ENCODE data around the gene PPFIA2. TPM values are rescaled to one million over a fixed set of nuclear protein-coding genes. Genes with fewer than 3 reads are reported as not detected.

The PPFIA2 gene
- total and polyA plus RNA-seq, 8 donors, result 0.15 to 9.9 (median 2.2) TPM

- no peak for TF ChIP-seq EP300 (IDR thresholded peaks at IDR 0.05)
- TF ChIP-seq CTCF (IDR thresholded peaks at IDR 0.05), result no peak
- no peak for TF ChIP-seq POLR2AphosphoS5 (IDR thresholded peaks at IDR 0.05)
- TF ChIP-seq POLR2A (IDR thresholded peaks at IDR 0.05), result no peak
- H3K9me3 ChIP-seq, result no peaks in the 10 kb centered on the region
- H3K4me1 ChIP-seq, result no peaks in the 10 kb centered on the region
- no peaks in the 10 kb centered on the region for H3K27me3 ChIP-seq
- DNase-seq, result no peak
- H3K27ac ChIP-seq, result no peak overlapping the region
- intact Hi-C loops (cut with DNase I; ENCODE audit: low total_unique reads), result no loop called here
- H3K36me3 ChIP-seq, result no peaks in the 10 kb centered on the region
- H3K4me3 ChIP-seq, result no peak overlapping the region
Observed at GRCh38 chr12:81360916-81361315, 398.2 kb downstream of the PPFIA2 start.

DNA sequence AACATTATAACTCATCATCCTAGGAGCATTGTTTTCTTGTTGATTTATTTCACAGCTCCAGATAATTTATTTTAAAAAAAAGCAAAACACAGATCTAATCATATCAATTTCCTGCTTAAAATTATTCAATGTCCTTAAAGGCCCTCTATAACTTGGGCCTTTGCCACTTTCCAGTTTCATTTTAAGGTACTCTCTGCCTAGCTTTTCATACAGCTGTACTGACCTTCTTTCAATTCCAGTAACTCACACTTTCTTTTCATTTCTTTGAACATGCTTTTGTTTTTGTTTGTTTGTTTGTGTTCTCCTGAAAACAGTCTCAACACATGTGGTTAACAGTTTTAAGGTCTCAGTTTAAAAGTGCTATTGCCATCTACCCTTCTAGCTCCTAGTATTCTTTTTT lies 399.4 kb downstream of the PPFIA2 start:
- Histone ChIP-seq H3K4me1 (no peaks in the 10 kb centered on the region), H3K27ac (no peak overlapping the region), H3K4me3 (no peak overlapping the region), H3K27me3 (no peaks in the 10 kb centered on the region), H3K9me3 (no peaks in the 10 kb centered on the region), H3K36me3 (no peaks in the 10 kb centered on the region)
- intact Hi-C loops (cut with DNase I; ENCODE audit: low total_unique reads), result no loop called here
- DNase-seq, result no peak
- no peak for TF ChIP-seq POLR2A (IDR thresholded peaks at IDR 0.05)
- TF ChIP-seq CTCF (IDR thresholded peaks at IDR 0.05), result no peak
- no peak for TF ChIP-seq EP300 (IDR thresholded peaks at IDR 0.05)
- no peak for TF ChIP-seq POLR2AphosphoS5 (IDR thresholded peaks at IDR 0.05)

GRCh38 chr12:81354327-81354932 lies 404.7 kb downstream of the PPFIA2 start:
- TF ChIP-seq EP300 (IDR thresholded peaks at IDR 0.05) (no peak), POLR2AphosphoS5 (IDR thresholded peaks at IDR 0.05) (no peak), POLR2A (IDR thresholded peaks at IDR 0.05) (no peak), CTCF (IDR thresholded peaks at IDR 0.05) (no peak)
- Histone ChIP-seq H3K27me3 (no peaks in the 10 kb centered on the region), H3K9me3 (no peaks in the 10 kb centered on the region), H3K36me3 (no peaks in the 10 kb centered on the region), H3K27ac (no peak overlapping the region), H3K4me1 (no peaks in the 10 kb centered on the region), H3K4me3 (no peak overlapping the region)
- DNase-seq, result no peak
- WGBS, 5 donors, result 71 to 85% (median 75%) methylated on average over 5 of the region's 5 CpGs
- intact Hi-C loops (cut with DNase I; ENCODE audit: low total_unique reads), result no loop called here

DNA sequence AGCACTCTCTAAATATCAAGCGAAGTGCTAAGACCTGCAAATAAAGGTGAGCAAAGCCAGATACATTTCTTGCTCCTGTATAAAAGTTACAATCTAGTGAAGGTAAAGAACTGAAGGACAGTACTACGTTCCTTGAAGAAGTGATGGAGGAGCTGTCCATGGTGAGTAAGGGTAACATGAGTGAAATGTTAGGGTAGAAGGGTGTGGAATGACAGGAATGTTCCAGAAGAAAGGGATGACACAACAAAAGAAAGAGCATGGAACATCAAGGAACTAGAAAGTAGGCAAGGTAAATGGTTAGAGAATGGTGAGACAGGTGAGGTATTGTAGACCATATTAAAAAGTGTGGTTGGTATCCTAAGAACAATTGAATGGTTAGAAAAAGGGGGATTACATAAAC lies 408.8 kb downstream of the PPFIA2 start:
- H3K4me3 ChIP-seq, result no peak overlapping the region
- no peak for TF ChIP-seq POLR2AphosphoS5 (IDR thresholded peaks at IDR 0.05)
- no peak for TF ChIP-seq CTCF (IDR thresholded peaks at IDR 0.05)
- no peak for TF ChIP-seq POLR2A (IDR thresholded peaks at IDR 0.05)
- no peak for TF ChIP-seq EP300 (IDR thresholded peaks at IDR 0.05)
- WGBS, 5 donors, result 61 to 81% (median 66%) methylated on average over 2 of the region's 2 CpGs

More for the DNA sequence above, 408.8 kb downstream of the PPFIA2 start:
- Histone ChIP-seq H3K27ac (no peak overlapping the region), H3K9me3 (no peaks in the 10 kb centered on the region), H3K27me3 (no peaks in the 10 kb centered on the region), H3K36me3 (no peaks in the 10 kb centered on the region), H3K4me1 (no peaks in the 10 kb centered on the region)
- intact Hi-C loops (cut with DNase I; ENCODE audit: low total_unique reads), result no loop called here
- DNase-seq, result no peak

Measured in stomach (tissue), 9 donors.